ENCODE results near the gene NUP210.
A peak's percentile ranks its signal among the peaks of the same experiment; 100 is the strongest.

NUP210 gene

GRCh38 chr3:13347390-13347950 is 72.7 kb downstream of the NUP210 start:
- DNase-seq = no peak

- DNase-seq = peak; percentile 66
Measured at GRCh38 chr3:13346481-13347389, 73.4 kb downstream of the NUP210 start.

GRCh38 chr3:13345772-13346171 is 74.3 kb downstream of the NUP210 start:
- DNase-seq = no peak

GRCh38 chr3:13345284-13345683 is 74.8 kb downstream of the NUP210 start:
- no peak for DNase-seq

- no peak for DNase-seq
Measured at GRCh38 chr3:13344663-13345062, 75.5 kb downstream of the NUP210 start.

GRCh38 chr3:13343601-13344000 is 76.5 kb downstream of the NUP210 start:
- no peak for DNase-seq

GRCh38 chr3:13341229-13341905 is 78.8 kb downstream of the NUP210 start:
- no peak for DNase-seq

GRCh38 chr3:13339833-13340232 is 80.3 kb downstream of the NUP210 start:
- DNase-seq = no peak

- no peak for DNase-seq
Measured at GRCh38 chr3:13338996-13339395, 81.1 kb downstream of the NUP210 start.

GRCh38 chr3:13338231-13338630 is 81.9 kb downstream of the NUP210 start:
- DNase-seq = no peak

- DNase-seq = no peak
Measured at GRCh38 chr3:13336592-13336991, 83.5 kb downstream of the NUP210 start.

GRCh38 chr3:13335503-13335902 is 84.6 kb downstream of the NUP210 start:
- DNase-seq = no peak

- no peak for DNase-seq
Measured at GRCh38 chr3:13335059-13335458, 85.1 kb downstream of the NUP210 start.

GRCh38 chr3:13333236-13333897 is 86.8 kb downstream of the NUP210 start:
- DNase-seq = no peak

GRCh38 chr3:13332740-13333139 is 87.4 kb downstream of the NUP210 start:
- no peak for DNase-seq

GRCh38 chr3:13332158-13332557 is 88.0 kb downstream of the NUP210 start:
- DNase-seq = no peak

- no peak for DNase-seq
Measured at GRCh38 chr3:13329746-13330145, 90.4 kb downstream of the NUP210 start.

GRCh38 chr3:13325892-13326443 is 94.2 kb downstream of the NUP210 start:
- DNase-seq = no peak

GRCh38 chr3:13324835-13325501 is 95.2 kb downstream of the NUP210 start:
- DNase-seq = no peak

- DNase-seq = no peak
Measured at GRCh38 chr3:13323822-13324221, 96.3 kb downstream of the NUP210 start.

- no peak for DNase-seq
Measured at GRCh38 chr3:13322324-13322723, 97.8 kb downstream of the NUP210 start.

- DNase-seq = no peak
Measured at GRCh38 chr3:13319564-13320220, 100.4 kb downstream of the NUP210 start.

All from effector CD8-positive, alpha-beta T cell (primary cell).